ENCODE results near the gene IL3RA.
"Not testable (repeated sequence)": the region's sequence is repeated elsewhere in the genome, so short reads cannot be mapped to it uniquely, and the experiment has no call there.

IL3RA gene

GRCh38 chrX:1400049-1400448 lies 63.5 kb downstream of the IL3RA start:
- DNase-seq (ENCODE audit: low spot score), result no peak

DNA sequence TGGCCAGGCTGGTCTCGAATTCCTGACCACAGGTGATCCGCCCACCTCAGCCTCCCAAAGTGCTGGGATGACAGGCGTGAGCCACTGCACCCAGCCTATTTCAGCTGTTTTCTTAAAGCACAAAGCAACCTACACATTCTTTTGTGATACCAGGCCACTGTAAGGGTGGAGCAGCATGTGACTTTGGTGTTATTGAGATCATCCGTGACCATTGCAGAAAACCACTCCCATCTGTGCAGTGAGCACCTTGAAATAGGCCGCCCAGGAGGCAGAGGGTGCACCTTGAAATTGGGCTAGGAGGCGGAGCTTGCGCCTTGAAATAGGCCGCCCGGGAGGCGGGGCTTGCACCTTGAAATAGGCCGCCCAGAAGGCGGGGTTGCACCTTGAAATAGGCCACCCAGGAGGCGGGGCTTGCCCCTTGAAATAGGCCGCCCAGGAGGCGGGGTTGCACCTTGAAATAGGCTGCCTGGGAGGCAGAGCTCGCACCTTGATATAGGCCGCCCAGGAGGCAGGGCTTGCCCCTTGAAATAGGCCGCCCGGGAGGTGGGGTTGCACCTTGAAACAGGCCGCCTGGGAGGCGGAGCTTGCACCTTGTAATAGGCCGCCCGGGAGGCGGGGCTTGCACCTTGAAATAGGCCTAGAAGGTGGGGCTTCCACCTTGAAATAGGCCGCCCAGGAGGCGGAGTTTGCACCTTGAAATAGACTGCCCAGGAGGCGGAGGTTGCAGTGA lies 64.3 kb downstream of the IL3RA start:
- DNase-seq (ENCODE audit: low spot score), result peak; percentile 8

DNA sequence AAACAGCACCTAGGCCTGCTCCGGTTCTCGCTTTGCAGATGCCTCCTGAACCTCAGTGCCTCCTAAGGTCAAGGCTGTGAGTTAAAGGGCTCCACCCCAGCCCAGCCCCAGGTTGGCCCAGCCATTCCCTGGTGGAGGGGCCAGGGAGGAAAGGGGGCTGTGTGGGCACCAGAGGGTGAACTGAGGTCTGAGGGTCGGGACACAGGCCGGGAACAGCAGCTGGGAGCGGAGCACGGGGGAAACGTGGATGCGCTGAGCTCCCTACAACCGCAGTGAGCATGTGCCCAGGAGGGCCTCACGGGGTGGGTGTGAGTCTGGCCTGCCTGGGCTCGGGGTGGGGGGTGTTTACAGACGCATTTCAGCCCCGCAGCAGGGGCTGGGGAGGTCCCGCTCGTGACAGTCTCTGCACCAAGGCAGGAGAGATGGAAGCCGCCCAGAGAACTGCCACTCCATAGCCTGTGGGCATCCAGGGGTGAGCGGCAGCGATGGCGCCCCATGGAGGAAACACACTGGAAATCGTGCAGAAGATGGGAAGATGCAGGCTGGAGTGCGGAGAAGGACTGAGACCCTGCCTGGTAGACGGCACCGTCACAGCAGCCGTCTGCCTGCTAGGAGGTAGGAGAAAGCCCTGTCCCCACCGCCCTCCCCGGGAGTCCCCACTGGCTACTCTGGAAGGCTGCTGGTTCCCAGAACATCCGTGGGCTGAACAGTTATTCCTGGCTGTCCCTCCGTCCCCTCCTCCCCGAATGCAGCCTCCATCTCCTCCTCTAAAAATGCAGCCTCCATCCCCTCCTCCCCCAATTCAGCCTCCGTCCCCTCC lies 65.2 kb downstream of the IL3RA start:
- no peak for DNase-seq (ENCODE audit: low spot score)

GRCh38 chrX:1403228-1403627 lies 66.6 kb downstream of the IL3RA start:
- DNase-seq (ENCODE audit: low spot score), result no peak

DNA sequence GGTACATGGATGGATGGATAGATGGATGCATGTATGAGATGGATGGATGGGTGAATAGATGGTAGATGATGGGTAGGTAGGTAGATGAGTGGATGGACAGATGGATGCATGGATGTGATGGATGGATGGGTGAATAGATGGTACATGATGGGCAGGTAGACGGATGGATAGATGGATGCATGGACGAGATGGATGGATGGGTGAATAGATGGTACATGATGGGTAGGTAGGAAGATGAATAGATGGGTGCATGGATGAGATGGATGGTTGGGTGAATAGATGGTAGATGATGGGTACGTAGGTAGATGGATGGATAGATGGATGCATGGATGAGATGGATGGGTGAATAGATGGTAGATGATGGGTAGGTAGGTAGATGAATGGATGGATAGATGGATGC lies 67.3 kb downstream of the IL3RA start:
- not testable (repeated sequence) for DNase-seq (ENCODE audit: low spot score)

DNA sequence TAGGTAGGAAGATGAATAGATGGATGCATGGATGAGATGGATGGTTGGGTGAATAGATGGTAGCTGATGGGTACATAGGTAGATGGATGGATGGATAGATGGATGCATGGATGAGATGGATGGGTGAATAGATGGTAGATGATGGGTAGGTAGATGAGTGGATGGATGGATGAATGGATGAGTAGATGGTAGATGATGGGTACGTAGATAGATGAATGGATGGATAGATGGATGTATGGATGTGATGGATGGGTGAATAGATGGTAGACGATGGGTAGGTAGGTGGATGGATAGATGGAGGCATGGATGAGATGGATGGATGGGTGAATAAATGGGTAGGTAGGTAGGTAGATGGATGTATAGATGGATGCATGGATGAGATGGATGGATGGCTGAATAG lies 69.2 kb downstream of the IL3RA start:
- DNase-seq (ENCODE audit: low spot score), result not testable (repeated sequence)

DNA sequence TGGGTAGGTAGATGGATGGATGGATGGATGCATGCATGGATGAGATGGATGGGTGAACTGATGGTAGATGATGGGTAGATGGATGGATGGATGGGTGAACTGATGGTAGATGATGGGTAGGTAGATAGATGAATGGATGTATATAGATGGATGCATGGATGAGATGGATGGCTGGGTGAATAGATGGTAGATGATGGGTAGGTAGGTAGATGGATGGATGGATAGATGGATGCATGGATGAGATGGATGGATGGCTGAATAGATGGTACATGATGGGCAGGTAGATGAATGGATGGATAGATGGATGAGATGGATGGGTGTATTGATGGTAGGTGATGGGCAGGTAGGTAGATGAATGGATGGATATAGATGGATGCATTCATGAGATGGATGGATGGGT lies 70.5 kb downstream of the IL3RA start:
- DNase-seq (ENCODE audit: low spot score), result no peak

DNA sequence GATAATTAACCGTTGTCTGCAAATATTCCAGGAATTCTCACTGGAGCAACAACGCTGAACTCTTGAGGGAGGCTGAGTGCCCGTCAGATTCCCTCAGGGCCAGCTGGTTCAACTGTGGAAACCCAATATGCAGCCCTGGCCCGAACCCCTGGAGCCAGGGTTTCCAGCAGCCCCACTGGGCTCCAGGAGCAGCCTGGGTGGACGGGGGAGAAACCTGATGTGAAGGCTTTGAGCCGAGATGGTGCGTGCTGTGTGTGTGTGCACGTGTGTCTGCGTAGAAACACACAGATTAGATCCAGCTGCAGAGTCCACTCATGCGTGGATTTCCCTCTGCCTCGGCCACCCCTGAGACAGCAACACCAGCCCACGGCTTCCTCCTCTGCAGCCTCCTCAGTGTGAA lies 74.7 kb downstream of the IL3RA start:
- no peak for DNase-seq (ENCODE audit: low spot score)

- DNase-seq (ENCODE audit: low spot score), result no peak
Observed at GRCh38 chrX:1412551-1413161, 76.1 kb downstream of the IL3RA start.

GRCh38 chrX:1416327-1416784 lies 79.8 kb downstream of the IL3RA start:
- DNase-seq (ENCODE audit: low spot score), result no peak

DNA sequence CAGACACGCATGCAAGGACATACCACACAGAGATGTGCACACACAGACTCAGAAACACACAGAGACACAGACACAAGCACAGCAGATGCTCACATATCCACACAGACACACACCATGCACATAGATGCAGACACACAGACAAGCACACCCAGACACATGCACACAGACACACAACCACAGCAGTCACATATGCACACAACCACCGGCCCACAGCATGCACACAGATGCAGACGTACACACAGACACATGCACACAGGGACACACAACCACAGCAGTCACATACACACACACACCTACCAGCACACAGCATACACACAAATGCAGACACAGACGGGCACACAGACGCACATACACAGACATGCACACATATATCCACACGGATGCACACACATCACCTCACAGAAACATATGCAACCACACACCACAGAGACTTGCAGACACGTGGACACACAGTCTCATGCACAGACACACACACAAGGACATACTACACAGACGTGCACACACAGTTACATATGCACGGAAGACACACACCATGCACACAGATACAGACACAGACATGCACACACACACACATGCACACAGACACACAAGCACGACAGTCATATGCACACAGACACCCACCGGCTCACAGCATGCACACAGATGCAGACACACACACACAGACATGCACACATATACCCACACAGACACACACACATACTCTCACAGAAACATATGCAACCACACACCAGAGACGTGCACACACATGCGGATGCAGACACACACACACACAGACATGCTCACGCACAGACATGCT lies 80.6 kb downstream of the IL3RA start:
- no peak for DNase-seq (ENCODE audit: low spot score)

DNA sequence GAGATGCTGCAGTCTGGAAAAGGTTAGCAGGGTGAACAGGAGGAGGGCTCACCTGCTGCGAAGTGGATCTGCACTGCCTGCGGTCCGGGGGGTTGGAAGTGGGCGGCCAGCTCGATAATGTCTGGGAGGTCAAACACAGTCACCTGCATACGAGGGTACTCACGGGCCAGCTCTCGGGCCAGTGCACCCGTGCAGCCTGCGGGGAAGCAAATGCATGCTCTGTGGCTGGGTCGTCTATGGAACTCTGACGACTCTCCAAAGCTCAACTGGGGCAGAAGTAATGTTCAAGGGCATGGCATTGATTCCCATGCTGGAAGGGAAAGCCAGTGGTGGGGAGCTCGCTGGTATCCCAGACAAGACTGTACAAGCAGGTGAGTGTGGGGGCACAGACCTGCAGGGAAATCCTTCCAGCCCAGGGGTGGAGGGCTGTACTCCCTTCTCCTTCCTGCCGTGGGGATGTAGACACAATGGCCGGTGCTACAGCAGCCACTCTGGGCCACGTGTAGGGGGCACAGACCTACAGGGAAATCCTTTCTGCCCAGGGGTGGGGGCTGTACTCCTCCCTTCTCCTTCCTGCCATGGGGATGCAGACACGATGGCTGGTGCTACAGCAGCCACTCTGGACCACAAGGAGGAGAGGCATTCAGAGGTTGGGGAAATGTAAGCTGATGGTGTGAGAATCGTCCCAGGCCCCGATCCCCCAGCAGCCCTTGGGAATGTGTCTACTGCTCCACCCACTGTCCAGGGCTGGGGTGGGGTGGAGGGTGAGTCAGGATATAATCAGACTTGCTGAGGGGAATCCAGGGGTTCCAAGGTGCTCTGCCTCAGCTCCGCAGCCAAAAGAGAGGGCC lies 81.6 kb downstream of the IL3RA start:
- no peak for DNase-seq (ENCODE audit: low spot score)

DNA sequence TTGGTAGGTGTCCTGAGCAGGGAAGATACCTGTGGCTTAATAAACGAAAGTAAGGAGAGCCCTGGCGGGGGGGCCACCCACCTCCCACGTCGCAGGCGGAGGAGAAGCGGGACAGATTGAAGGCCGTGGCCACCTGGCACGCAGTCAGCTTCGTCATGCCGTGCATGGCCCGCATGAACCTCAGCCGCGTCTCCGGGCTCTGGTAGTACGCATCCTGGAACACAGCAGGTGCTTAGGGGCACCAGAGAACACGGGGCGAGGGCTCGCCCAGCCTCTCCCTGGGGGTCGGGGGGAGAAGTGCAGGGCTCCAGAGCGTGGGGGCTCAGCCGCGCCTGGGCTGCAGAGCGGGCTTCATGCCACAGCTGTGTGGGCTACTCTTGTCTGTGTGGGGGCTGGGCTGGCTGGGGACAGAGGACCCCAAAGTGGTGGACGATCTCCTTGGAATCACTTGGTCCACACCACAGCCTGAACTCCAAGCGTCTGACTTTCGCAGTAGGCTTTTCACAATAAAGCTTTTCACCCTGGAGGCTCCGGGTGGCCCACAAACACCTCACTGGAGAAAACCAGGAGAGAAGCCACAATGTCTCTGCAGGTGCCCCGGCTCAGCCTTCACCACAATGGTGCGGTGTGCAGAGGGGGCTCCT lies 82.4 kb downstream of the IL3RA start:
- DNase-seq (ENCODE audit: low spot score), result no peak

DNA sequence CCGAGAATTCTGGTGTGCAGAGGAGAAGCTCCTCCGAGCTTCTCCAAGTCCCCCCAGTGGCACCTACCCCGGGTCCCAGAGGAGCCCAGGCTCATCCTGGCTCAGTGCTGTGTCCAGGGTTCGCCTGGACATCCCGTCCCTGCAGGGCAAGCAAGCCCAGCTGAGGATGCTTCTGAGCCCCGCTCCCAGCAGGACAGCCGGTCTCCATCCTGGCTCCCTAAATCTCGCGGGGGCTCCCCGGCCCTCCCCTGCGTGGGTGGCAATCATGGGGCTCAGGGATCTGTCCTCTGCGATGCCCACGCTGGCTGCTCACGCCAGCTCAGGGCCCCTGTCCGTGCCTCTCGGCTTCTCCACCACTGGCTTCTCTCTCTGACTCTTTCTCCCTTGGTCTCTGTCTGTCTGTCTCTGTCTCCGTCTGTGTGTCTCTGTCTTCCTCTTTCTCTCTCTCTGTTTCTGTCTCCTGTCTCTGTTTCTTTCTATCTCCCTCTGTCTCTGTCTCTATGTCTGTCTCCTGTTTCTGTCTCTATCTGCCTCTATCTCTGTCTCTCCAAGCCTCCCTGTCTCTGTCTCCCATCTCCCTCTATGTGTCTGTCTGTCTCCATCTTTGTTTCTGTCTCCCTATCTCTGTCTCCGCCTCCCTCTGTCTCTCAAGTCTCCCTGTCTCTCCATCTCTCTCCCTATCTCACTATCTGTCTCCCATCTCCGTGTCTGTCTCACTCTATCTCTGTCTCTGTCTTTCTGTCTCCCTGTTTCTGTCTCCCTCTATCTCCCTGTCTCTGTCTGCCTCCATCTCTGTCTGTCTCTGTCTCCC lies 83.2 kb downstream of the IL3RA start:
- DNase-seq (ENCODE audit: low spot score), result no peak

DNA sequence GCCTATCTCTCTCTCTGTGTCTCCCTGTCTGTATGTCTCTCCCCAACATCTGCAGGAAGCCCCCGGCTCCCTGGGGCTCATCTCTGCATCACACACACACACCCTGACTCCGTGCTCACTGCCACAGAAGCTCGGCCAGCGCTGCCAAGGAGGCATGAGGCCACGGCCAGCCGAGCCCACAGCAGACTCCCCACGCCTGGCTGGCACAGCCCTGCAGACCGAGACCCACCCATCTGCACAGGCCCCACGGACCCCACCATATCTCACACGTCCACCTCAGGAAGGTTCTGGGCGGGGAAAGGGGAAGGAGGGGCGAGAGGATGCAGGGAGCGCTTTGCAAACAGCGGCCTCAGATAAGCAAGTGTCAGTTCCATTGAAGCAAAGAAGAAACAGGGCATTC lies 83.8 kb downstream of the IL3RA start:
- no peak for DNase-seq (ENCODE audit: low spot score)

GRCh38 chrX:1421433-1422134 lies 85.0 kb downstream of the IL3RA start:
- no peak for DNase-seq (ENCODE audit: low spot score)

GRCh38 chrX:1422135-1422465 lies 85.5 kb downstream of the IL3RA start:
- no peak for DNase-seq (ENCODE audit: low spot score)

DNA sequence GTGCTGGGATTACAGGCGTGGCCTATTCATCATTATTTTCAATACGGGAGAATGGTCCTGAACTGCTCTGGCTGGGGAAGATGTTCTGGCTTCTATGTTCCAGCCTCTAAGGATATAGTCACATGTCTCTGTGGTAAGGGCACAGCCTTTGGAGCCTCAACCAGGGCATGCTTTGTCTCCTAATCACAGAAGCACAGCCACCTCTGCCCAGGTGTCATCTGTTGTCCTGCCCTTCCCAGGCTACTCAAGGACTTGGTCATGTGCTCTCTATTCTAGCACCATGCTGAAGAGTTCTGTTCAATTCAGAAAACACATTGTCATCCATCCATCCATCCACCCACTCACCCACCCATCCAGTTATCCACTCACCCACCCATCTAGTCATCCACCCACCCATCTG lies 86.6 kb downstream of the IL3RA start:
- no peak for DNase-seq (ENCODE audit: low spot score)

GRCh38 chrX:1424147-1424851 lies 87.7 kb downstream of the IL3RA start:
- DNase-seq (ENCODE audit: low spot score), result no peak
